ENCODE data around the gene NFIC.
A peak's percentile ranks its signal among the peaks of the same experiment; 100 is the strongest.
"Not testable (repeated sequence)": the region's sequence is repeated elsewhere in the genome, so short reads cannot be mapped to it uniquely, and the experiment has no call there.

Gene NFIC

GRCh38 chr19:3365836-3366752 lies at the start of gene NFIC:
NFIC (plus strand) TSS chr19:3366583; CDS start chr19:3366637, 54 bp downstream.
- in situ Hi-C loops (cut with HindIII; ENCODE audit: low pct_ligation_motif_present, low pct_unique_long_range_greater_than_20kb, low sequenced_read_pairs), result no loop called here
- peak; percentile 64 for DNase-seq

GRCh38 chr19:3316659-3317207 lies 49.6 kb upstream of the NFIC start:
- no peak for DNase-seq
- in situ Hi-C loops (cut with HindIII; ENCODE audit: low pct_ligation_motif_present, low pct_unique_long_range_greater_than_20kb, low sequenced_read_pairs), result no loop called here

- no peak for DNase-seq
- in situ Hi-C loops (cut with HindIII; ENCODE audit: low pct_ligation_motif_present, low pct_unique_long_range_greater_than_20kb, low sequenced_read_pairs), result no loop called here
These were observed 46.6 kb upstream of the NFIC start for GRCh38 chr19:3319643-3320353.

GRCh38 chr19:3320354-3320670 lies 46.1 kb upstream of the NFIC start:
- in situ Hi-C loops (cut with HindIII; ENCODE audit: low pct_ligation_motif_present, low pct_unique_long_range_greater_than_20kb, low sequenced_read_pairs), result no loop called here
- no peak for DNase-seq

- in situ Hi-C loops (cut with HindIII; ENCODE audit: low pct_ligation_motif_present, low pct_unique_long_range_greater_than_20kb, low sequenced_read_pairs), result no loop called here
- no peak for DNase-seq
These were observed 45.5 kb upstream of the NFIC start for GRCh38 chr19:3320853-3321252.

GRCh38 chr19:3321696-3322095 lies 44.7 kb upstream of the NFIC start:
- in situ Hi-C loops (cut with HindIII; ENCODE audit: low pct_ligation_motif_present, low pct_unique_long_range_greater_than_20kb, low sequenced_read_pairs), result no loop called here
- no peak for DNase-seq

GRCh38 chr19:3322199-3322978 lies 44.0 kb upstream of the NFIC start:
- in situ Hi-C loops (cut with HindIII; ENCODE audit: low pct_ligation_motif_present, low pct_unique_long_range_greater_than_20kb, low sequenced_read_pairs), result no loop called here
- DNase-seq, result no peak

- DNase-seq, result no peak
- in situ Hi-C loops (cut with HindIII; ENCODE audit: low pct_ligation_motif_present, low pct_unique_long_range_greater_than_20kb, low sequenced_read_pairs), result no loop called here
These were observed 43.4 kb upstream of the NFIC start for GRCh38 chr19:3323026-3323425.

- in situ Hi-C loops (cut with HindIII; ENCODE audit: low pct_ligation_motif_present, low pct_unique_long_range_greater_than_20kb, low sequenced_read_pairs), result no loop called here
- DNase-seq, result no peak
These were observed 42.7 kb upstream of the NFIC start for GRCh38 chr19:3323658-3324057.

GRCh38 chr19:3324405-3324856 lies 42.0 kb upstream of the NFIC start:
- in situ Hi-C loops (cut with HindIII; ENCODE audit: low pct_ligation_motif_present, low pct_unique_long_range_greater_than_20kb, low sequenced_read_pairs), result no loop called here
- DNase-seq, result peak; percentile 47

- DNase-seq, result no peak
- in situ Hi-C loops (cut with HindIII; ENCODE audit: low pct_ligation_motif_present, low pct_unique_long_range_greater_than_20kb, low sequenced_read_pairs), result no loop called here
These were observed 40.9 kb upstream of the NFIC start for GRCh38 chr19:3325451-3325850.

GRCh38 chr19:3328743-3329142 lies 37.6 kb upstream of the NFIC start:
- in situ Hi-C loops (cut with HindIII; ENCODE audit: low pct_ligation_motif_present, low pct_unique_long_range_greater_than_20kb, low sequenced_read_pairs), result no loop called here

GRCh38 chr19:3330047-3330446 lies 36.3 kb upstream of the NFIC start:
- in situ Hi-C loops (cut with HindIII; ENCODE audit: low pct_ligation_motif_present, low pct_unique_long_range_greater_than_20kb, low sequenced_read_pairs), result no loop called here

More at GRCh38 chr19:3328743-3329142, 37.6 kb upstream of the NFIC start:
- DNase-seq, result no peak

GRCh38 chr19:3332232-3332631 lies 34.2 kb upstream of the NFIC start:
- DNase-seq; in situ Hi-C loops (cut with HindIII; ENCODE audit: low pct_ligation_motif_present, low pct_unique_long_range_greater_than_20kb, low sequenced_read_pairs): not testable (repeated sequence)

More at GRCh38 chr19:3330047-3330446, 36.3 kb upstream of the NFIC start:
- DNase-seq, result no peak

- in situ Hi-C loops (cut with HindIII; ENCODE audit: low pct_ligation_motif_present, low pct_unique_long_range_greater_than_20kb, low sequenced_read_pairs), result no loop called here
- no peak for DNase-seq
These were observed 33.3 kb upstream of the NFIC start for GRCh38 chr19:3333020-3333583.

- in situ Hi-C loops (cut with HindIII; ENCODE audit: low pct_ligation_motif_present, low pct_unique_long_range_greater_than_20kb, low sequenced_read_pairs), result no loop called here
- no peak for DNase-seq
These were observed 32.7 kb upstream of the NFIC start for GRCh38 chr19:3333662-3334061.

GRCh38 chr19:3334749-3335430 lies 31.5 kb upstream of the NFIC start:
- DNase-seq; in situ Hi-C loops (cut with HindIII; ENCODE audit: low pct_ligation_motif_present, low pct_unique_long_range_greater_than_20kb, low sequenced_read_pairs): not testable (repeated sequence)

All from ACHN (cell line).